GM18502 (cell line): ENCODE data around the gene AKAP7.
"Not testable (repeated sequence)": the region's sequence is repeated elsewhere in the genome, so short reads cannot be mapped to it uniquely, and the experiment has no call there.

Source experiments
- ATAC-seq: cut with Tn5 transposase; IDR thresholded peaks from one replicate; pipeline ENCODE4 v1.9.1; 2021; ENCODE audit warnings: mild to moderate bottlenecking; ENCODE audit not compliant: unreplicated experiment, poor library complexity

Gene AKAP7

GRCh38 chr6:131285548-131285947 is 150.3 kb downstream of the AKAP7 start:
- no peak for ATAC-seq

GRCh38 chr6:131286469-131287040 is 151.3 kb downstream of the AKAP7 start:
- no peak for ATAC-seq

GRCh38 chr6:131288214-131288613 is 152.9 kb downstream of the AKAP7 start:
- ATAC-seq = no peak

GRCh38 chr6:131290955-131291354 is 155.7 kb downstream of the AKAP7 start:
- no peak for ATAC-seq

- ATAC-seq = no peak
Measured at GRCh38 chr6:131292145-131292938, 157.1 kb downstream of the AKAP7 start.

GRCh38 chr6:131293472-131293911 is 158.2 kb downstream of the AKAP7 start:
- no peak for ATAC-seq

GRCh38 chr6:131295081-131295480 is 159.8 kb downstream of the AKAP7 start:
- ATAC-seq = no peak

- not testable (repeated sequence) for ATAC-seq
Measured at GRCh38 chr6:131300826-131301225, 165.6 kb downstream of the AKAP7 start.

GRCh38 chr6:131303338-131303930 is 168.2 kb downstream of the AKAP7 start:
- ATAC-seq = no peak

- no peak for ATAC-seq
Measured at GRCh38 chr6:131305037-131305850, 170.0 kb downstream of the AKAP7 start.

- no peak for ATAC-seq
Measured at GRCh38 chr6:131309437-131309836, 174.2 kb downstream of the AKAP7 start.

GRCh38 chr6:131314838-131315237 is 179.6 kb downstream of the AKAP7 start:
- ATAC-seq = no peak

- no peak for ATAC-seq
Measured at GRCh38 chr6:131316654-131317053, 181.4 kb downstream of the AKAP7 start.

GRCh38 chr6:131317516-131317915 is 182.2 kb downstream of the AKAP7 start:
- no peak for ATAC-seq

GRCh38 chr6:131321589-131321988 is 186.3 kb downstream of the AKAP7 start:
- ATAC-seq = no peak

- no peak for ATAC-seq
Measured at GRCh38 chr6:131322125-131322524, 186.9 kb downstream of the AKAP7 start.

GRCh38 chr6:131325669-131326068 is 190.4 kb downstream of the AKAP7 start:
- ATAC-seq = not testable (repeated sequence)

- not testable (repeated sequence) for ATAC-seq
Measured at GRCh38 chr6:131328727-131329126, 193.5 kb downstream of the AKAP7 start.

GRCh38 chr6:131331151-131331550 is 195.9 kb downstream of the AKAP7 start:
- ATAC-seq = no peak

GRCh38 chr6:131331873-131332781 is 196.9 kb downstream of the AKAP7 start:
- no peak for ATAC-seq
